DMS 273 (cell line): ENCODE measurements around the gene SOX12.
A peak's percentile ranks its signal among the peaks of the same experiment; 100 is the strongest.

Source experiments
- DNase-seq: peaks from one replicate; lab custom pipeline; 2025; ENCODE audit not compliant: unreplicated experiment; lab: John Stamatoyannopoulos, UW

SOX12 gene

DNA sequence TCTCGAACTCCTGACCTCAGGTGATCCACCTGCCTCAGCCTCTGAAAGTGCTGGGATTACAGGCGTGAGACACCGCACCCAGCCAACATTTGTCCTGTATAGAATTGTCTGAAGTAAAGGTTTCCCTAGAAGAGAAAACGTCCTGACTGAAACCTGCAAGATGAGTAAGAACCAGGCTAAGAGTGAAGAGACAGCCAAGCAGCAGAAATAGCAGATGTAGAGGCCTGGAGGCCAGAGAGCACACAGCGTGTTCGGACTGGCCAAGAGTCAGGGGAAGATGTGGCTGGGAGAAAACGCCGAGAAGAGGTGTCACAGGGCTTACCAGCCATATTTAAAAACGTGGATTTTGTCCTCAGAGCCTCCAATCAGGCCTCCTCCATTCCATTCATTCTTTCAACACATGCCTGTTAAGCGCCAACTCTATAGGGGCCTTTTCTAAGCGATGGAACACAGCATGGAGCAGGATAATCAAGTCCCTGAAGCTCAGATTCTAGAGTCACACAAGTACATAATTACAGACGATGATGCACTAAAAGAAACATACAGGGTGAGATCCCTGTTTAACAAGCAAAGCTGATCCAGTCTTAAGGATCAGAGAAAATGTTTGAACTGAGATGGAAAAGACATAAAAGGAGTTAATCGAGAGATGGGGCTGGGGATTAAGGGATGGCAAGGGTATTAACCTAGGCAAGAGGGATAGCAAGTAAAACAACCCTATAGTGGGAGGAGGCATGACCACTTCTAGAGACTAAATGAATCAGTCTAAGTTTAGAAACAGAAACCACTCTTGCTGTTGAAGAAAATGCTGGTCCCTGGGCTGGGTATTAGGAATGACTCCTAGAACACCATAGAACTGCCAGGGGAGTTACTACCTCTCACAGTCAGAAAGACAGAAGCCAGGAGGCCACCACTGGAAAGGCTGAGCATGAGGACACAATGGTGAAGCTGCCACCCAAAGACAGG lies 23.2 kb upstream of the SOX12 start:
- no peak for DNase-seq

DNA sequence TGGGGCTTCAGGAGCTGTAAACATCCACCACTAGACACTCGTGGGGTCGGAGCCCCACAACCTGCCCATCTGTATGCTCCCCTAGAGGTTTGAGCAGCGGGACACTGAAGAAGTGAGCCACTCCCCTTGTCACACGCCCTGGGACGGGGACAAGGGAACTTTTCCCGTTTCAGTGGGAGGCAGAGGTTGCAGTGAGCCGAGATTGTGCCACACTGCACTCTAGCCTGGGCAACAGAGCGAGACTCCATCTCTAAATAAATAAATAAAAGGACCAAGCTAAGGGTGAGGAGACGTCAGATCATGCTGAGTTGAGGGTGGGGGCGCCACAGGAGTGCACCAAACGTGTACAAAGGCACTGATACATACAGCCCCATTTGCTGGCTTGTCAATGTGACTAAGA lies 19.6 kb upstream of the SOX12 start:
- DNase-seq = no peak

DNA sequence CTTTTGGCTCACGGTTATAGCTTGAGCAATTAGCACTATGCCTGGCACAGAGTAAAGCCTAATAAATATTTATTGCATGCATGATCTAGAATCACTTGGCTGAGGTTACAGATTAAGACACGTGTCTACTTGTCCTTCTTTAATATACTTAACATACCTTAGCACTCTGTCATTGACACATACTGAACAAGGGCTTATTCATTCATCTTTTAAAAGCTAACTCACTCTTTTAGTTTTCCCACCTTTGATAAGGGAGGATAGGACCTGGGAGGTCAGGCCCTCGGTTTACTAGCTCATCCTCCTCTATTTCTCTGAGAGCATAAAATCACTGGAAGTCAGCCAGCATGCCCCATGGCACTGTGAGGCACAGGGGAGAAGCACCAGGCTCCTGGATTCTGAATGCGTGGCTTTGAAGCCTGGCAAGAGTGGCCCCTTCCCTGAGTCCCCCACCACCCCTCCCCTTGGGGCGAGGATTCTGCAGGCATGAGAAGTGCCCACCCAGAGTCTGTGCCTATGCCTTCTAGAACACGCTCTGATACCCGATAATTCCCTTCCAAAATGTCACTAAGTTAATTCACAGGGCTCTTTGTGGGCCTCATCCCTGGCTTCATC lies 16.8 kb upstream of the SOX12 start:
- DNase-seq = no peak

DNA sequence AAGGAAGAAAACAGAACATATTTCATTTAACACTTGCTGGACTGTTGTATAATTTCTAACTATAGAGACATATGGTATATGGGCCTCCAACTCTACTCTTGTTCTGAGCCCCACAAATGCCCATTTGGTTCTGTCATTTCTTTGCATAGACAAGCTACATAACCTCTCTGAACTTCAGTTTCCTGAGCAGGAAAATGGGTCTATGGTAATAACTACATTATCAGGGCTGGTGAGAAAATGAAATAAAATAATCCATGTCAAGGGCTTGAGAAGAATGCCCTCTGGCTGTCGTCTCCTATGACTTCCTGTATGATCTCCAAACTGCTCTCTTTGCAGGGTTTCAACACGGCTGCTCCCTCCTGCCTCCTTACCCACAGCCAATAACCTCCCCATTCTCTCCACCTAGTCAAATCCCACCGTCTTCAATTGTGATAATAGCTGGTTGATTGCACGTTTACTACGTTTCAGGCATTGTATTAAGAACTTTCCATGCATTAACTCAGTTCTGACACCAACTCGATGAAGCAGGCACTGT lies 16.0 kb upstream of the SOX12 start:
- no peak for DNase-seq

DNA sequence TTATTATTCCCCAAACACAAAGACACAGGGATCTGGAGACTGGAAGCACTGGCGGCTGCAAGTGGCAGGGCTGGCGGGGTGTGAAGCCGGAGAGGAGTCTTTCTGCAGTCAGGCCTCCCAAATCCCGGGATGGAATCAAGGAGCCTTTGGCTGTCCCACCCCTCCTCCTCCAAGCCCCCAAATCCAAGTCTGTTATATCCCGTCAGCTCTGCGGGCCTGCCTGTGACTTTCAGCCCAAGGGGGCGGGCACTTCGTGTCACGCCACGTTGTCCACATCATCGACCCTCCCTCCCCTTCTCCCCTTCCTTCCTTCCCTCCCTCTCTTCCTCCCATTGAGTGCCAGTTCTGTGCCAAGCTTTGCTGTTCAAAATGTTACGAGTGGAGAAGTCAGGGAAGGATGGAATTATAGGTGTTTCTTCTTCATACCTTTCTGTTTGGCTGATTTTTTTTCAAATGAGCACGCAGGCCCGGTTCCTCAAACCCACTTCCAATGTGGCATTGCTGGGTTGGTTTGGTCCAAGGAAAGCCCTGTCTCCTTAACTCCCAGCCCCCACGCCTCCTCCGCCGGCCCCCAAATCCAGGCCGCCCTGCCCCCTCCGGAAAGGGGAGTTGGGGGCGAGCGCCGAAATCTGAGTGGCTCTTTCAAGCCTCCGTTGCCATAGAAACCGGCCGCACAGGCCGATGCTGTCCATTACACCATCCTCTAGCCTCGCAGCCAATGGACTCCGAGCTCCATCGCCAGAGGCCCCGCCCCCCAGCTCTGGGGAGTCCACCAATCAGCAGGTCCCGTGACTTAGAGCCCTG lies 15.3 kb upstream of the SOX12 start:
- peak; percentile 94 for DNase-seq

DNA sequence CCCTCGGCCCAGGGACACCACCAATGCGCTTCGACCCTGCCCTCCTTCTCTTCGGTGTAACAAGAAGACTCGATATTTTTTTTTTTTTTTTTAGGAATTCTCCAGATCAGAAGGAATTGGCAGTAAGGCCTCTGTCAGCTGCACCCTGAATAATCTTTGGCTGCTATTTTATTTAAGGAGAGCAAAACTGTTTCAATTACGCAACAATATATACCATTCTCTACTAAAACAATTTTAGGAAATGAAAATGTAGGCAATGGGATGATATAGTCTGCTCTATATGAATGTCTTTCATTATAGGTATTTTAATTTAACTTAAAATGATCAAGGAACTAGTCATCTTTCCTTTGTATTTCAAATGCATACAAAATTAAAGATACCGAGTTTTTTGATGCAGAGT lies 14.7 kb upstream of the SOX12 start:
- DNase-seq = no peak

DNA sequence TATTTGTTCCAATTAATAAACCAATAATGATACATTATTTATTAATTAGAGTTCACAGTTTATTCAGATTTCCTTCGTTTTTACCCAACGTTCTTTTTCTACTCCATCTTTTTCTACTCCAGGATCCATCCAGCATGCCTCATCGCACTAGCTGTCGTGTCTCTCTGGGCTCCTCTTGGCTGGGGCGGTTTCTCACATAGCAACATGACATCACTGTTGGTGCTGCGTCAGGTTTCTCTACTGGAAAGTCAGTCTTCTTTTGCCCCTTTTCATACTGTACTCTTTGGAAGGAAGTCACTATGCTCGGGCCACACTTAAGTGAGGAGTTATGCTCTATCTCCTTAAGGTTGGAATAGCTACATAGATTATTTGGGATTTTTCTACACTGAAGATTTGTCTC lies 13.7 kb upstream of the SOX12 start:
- no peak for DNase-seq

DNA sequence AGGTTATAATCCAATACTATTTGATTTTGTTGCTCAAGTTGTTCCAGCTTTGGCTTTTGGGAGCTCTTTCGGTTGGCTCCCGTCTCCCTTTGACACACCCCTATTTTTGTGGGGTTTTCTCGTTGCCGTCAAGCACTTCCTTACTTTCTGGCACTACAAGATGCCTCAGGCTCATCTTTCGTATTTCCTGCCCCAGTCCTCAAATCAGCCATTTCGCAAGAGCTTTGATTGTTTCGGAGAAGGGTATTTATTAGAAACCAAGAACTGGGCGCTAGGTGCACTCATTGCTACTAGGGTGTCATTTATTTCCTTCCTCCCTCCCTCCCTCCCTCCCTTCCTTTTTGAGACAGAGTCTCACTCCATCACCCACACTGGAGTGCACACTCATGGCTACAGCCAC lies 13.3 kb upstream of the SOX12 start:
- DNase-seq = no peak

DNA sequence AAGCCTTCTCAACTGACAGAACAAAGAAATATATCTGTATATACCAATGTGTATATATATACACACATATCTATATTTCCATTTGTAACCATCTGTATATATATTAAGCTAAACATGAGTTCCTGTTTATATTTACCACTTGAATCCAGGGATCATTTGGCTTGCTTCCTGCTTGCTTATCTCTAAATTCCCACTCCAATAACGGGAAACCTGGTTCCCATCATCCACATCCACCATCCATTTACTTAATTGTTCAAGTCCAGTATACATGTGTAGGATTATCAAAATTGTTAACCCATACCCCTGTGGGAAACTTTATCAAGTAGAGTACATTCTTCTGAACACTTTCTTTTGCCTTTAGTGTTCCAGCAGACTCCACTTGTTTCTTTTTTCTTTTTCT lies 12.5 kb upstream of the SOX12 start:
- no peak for DNase-seq

DNA sequence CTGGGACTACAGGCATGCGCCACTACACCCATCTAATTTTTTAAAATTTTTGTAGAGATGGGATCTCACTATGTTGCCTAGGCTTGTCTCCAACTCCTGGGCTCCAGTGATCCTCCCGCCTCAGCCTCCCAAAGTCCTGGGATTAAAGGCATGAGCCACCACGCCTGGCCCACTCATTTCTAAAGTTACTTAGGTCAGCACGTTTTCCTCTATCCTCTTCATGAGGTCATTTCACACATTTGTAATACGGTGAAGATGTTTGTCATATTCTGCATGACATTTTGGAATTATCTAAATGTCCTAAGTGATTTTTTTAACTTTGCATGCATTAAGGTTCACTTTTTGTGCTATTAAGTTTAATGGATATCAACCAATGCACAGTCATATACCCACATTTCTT lies 11.9 kb upstream of the SOX12 start:
- DNase-seq = no peak

DNA sequence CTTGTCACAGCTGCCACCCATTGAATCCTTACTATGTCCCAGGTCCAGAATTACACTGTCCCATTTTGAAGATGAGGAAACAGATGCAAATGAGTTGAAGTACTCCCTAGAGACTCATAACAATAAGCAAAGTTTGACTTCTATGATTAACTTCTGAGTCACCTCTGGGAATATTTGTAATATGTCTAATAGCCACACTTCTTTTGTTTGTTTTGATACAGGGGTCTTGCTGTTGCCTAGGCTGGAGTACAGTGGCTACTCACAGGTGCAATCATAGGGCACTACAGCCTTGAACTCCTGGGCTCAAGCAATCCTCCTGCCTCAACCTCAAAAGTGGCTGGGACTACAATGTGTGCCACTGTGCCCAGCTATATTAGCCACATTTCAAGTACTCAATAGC lies 11.4 kb upstream of the SOX12 start:
- no peak for DNase-seq

DNA sequence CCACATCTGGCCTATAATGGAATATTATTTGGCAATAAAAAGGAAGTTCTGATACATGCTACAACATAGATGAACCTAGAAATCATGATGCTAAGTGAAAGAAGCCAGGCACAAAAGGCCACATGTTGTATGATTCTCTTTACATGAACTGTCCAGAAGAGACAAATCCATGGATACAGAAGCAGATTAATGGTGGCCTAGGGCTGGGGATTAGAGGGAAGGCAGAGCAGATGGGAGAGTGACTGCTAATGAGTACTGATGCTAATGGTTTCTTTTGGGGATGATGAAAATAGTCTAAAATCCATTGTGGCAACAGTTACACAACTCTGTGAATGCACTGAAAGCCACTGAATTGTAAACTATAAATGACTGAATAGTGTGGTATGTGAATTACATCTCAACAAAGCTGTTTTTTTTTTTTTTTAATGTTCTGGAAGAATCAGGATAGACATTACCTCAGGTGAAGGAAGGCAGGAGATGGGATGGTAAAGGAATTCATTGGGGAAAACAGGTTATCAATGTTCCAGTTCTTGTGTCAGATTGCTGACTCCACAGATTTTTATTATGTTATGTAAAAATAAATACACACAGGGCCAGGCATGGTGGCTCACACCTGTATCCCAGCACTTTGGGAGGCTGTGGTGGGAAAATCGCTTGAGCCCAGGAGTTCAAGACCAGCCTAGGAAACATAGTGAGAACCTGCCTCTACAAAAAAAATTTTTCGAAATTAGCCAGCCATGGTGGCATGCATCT lies 8.9 kb upstream of the SOX12 start:
- DNase-seq = no peak

DNA sequence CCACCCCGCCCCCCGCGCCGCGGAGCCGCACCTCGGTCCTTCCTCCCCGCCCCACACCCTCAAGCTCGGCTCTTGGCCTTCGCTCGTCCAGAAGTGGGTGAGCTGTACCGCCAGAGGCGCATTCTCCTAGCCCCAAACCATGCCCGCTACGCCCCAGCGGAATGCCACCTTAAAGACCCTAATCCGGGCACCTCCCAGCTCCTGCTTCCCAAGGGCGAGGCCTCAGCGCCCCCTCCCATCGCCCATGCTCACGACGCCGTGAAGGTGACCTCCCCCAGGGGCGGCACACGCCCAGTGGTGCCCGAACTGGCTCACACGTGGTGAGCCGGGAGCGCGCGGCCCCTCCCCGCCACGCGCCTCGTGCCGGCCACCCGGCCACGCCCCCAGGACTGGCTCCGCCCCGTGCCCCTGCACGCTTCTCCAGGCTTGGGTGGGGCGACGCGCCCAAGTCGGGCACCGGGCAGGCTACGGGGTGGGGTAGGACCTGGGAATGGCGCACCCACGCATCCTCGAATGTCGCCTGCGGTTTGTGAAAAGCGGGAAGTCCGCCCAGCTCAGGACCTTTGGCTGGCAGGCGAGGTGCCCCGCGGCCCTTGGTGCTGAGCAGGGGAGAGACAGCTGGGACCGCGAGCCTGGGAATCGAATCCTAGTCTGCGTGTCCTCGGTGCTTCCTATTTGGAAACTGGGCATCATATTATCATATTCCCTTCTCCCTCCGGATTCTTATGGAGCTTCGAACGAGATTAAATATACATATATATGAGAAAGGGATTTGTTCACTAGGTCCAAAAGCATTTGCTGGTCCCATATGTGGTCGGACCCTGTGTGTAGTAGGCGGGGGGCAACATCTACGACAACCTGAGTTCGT lies 941 bp upstream of the SOX12 start:
- peak; percentile 98 for DNase-seq

DNA sequence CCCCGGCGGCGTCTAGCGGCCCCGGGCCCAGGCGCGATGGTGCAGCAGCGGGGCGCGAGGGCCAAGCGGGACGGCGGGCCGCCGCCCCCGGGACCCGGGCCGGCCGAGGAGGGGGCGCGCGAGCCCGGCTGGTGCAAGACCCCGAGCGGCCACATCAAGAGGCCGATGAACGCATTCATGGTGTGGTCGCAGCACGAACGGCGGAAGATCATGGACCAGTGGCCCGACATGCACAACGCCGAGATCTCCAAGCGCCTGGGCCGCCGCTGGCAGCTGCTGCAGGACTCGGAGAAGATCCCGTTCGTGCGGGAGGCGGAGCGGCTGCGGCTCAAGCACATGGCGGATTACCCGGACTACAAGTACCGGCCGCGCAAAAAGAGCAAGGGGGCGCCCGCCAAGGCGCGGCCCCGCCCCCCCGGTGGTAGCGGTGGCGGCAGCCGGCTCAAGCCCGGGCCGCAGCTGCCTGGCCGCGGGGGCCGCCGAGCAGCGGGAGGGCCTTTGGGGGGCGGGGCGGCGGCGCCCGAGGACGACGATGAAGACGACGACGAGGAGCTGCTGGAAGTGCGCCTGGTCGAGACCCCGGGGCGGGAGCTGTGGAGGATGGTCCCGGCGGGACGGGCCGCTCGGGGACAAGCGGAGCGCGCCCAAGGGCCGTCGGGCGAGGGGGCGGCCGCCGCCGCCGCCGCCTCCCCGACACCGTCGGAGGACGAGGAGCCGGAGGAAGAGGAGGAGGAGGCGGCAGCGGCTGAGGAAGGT lies 715 bp downstream of the SOX12 start:
- peak; percentile 91 for DNase-seq

DNA sequence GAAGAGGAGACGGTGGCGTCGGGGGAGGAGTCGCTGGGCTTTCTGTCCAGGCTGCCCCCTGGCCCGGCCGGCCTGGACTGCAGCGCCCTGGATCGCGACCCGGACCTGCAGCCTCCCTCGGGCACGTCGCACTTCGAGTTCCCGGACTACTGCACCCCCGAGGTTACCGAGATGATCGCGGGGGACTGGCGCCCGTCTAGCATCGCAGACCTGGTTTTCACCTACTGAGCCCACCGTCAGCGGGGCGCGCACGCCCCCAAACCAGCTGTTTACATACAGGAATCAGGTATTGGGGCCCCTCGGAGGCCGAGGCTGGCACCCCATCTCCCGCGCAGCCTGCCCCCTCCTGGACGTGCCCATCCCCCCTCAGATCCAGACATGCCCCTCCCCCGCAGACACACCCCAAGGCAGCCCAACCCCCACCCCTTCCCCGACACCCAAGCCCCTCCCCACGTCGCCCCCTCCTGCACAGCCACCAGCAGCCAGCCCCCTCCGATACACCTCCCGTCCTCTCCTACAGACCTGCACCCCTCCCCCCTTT lies 1.4 kb downstream of the SOX12 start:
- DNase-seq = peak; percentile 80

DNA sequence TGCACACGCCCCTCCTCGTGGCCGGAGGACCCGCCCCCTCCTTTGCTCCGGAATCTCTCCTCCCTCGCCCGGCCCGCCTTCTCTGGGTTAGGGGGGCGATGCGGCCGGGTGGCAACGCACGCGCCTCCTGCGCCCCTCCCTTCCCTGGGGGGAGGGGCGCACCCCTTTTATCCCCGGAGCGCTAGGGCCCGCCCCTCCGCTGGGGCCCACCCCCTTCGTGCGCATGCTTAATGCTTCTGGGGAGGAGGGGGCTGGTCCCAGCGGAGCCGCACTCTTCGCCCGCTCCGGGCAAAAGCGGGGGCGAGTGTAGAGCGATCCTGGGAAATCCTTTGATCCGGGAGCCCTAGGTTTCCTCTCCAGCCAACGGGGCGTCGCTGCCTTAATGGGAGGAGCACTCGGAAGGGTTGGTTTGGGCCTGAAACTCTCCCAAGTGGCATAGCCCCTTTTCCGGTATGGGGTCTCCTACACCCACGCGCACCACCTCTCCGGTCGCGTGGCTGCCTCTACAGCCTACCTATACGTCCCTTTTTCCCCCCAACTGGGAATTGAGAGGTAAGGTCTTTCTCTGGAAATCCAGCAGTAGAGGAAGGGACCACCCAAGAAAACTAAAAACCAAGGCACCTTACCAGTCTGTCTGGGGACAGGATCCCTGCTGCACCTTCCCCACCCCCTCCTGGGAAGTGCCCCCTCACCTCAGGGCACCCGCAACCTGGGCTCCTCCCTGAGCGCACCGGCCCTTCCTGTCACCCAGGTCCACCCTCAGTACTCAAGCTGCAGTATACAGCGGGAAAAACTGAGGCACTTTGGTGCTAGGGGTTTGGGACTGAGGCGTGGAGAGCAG lies 2.1 kb downstream of the SOX12 start:
- peak; percentile 98 for DNase-seq

DNA sequence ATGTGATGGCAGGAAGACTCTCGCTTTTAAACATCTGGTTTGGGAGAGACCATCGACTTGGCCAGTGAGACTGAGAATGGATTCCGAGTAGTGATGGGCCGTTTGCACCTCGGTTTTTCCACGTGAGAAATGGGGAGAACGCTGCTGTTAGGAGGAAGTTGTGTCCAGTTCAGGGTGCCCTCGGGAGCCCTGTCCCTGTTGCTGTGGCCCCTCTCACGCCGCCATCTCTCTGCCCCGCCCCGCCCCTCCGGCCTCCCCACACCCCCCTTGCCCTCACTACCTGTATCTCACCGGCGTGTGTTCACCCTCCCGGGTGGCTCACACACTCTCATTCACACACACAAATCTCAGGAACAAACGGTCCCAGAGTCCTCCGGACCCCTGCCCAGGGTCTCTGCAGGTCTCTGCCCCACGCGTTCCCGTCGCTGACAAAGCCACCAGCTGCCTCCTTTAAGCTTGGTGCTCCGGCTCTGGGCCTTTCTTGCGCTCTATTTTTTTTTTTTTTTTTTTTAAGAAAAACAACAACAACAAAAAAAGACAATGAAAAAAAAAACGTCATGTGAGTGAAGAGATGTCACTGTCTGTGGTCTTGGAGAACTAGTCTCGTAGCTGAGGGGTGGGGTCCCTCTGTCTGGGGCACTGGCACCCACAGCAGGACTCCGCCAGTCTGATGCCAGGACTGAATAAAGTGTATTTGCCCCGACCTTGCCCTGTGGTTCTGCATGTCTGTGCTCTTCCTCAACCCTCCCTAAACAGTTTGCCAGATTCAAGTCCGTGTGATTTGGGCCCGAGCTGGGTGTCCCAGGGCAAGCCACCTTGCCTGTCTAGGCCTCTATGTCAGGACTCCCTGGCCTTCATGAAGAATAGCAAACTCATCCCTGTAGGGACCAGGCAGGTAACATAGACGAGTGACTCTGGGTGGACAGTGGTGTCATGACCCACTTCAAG lies 2.9 kb downstream of the SOX12 start:
- DNase-seq = no peak
